Measurements from ENCODE around the gene TRPM3. TPM values are rescaled to one million over a fixed set of nuclear protein-coding genes. Genes with fewer than 3 reads are reported as not detected.

Gene TRPM3
- total and polyA plus RNA-seq, 9 of the 15 experiments (the other 6 are each of a cell fraction or from before 2014, with no cell fraction given): 0.04 TPM; not detected in 8

DNA sequence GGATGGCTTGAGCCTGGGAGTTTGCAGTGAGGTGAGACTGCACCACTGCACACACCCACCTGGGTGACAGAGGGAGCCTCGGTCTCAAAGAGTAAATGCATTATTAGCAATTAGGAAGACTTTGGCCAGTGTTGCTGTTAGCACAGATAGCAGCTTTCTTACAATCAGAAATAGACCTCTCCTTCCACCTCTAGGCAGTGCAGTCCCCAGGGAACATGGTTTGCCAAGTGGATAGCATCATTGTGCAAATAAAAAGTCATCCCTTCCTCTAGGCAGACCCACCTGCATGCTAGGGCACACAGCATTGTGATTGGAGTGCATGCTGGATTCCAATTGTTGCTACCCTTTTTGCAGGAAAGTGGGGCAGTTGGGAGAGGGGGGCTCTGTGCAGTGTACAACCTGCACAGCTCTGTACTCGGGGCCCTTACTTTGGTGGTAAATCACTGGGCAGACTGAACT is 629.1 kb downstream of the TRPM3 start:
- no peaks in the 10 kb centered on the region for H3K9me1 ChIP-seq (ENCODE audit: control insufficient read depth, insufficient read depth, low read length)
- WGBS (ENCODE audit: insufficient coverage, low coverage, missing lambda C conversion rate): 24% methylated on average over 2 of the region's 2 CpGs
- CTCF ChIA-PET (ENCODE audit: low intra/inter-chr PET ratio): no interaction called here
- in situ Hi-C loops (cut with MboI) (no loop called here), intact Hi-C loops (cut with micrococcal nuclease) (no loop called here)
- no peaks in the 10 kb centered on the region for H3K79me2 ChIP-seq (ENCODE audit: control insufficient read depth, insufficient read depth, low read length)
- no peak overlapping the region for H3K4me3 ChIP-seq
- H3K27ac ChIP-seq (ENCODE audit: extremely low read depth, low read depth, low read length): no peak overlapping the region
- no peaks in the 10 kb centered on the region for H3K36me3 ChIP-seq (ENCODE audit: control insufficient read depth, insufficient read depth, low read length)
- H3K27me3 ChIP-seq (ENCODE audit: control insufficient read depth in 2 of 2, insufficient read depth in 2 of 2, low read length in 2 of 2): no peaks in the 10 kb centered on the region
- H3K9me3 ChIP-seq (replicated peaks; ENCODE audit: control insufficient read depth, insufficient read depth, low read depth, low read length): no peaks in the 10 kb centered on the region
- TF ChIP-seq PHTF2 (CRISPR knock-in tag; IDR thresholded peaks at IDR 0.05): no peak
- no peak for TF ChIP-seq SPI1 (IDR thresholded peaks at IDR 0.05; ENCODE audit: borderline replicate concordance, low read depth, low read length)
- TF ChIP-seq BDP1 (IDR thresholded peaks at IDR 0.05; ENCODE audit: insufficient read depth, insufficient read length): no peak
- TF ChIP-seq ARID2 (IDR thresholded peaks at IDR 0.05): no peak
- no peak for TF ChIP-seq EP300 (IDR thresholded peaks at IDR 0.05; ENCODE audit: low read length)
- TF ChIP-seq, protein P1, sequence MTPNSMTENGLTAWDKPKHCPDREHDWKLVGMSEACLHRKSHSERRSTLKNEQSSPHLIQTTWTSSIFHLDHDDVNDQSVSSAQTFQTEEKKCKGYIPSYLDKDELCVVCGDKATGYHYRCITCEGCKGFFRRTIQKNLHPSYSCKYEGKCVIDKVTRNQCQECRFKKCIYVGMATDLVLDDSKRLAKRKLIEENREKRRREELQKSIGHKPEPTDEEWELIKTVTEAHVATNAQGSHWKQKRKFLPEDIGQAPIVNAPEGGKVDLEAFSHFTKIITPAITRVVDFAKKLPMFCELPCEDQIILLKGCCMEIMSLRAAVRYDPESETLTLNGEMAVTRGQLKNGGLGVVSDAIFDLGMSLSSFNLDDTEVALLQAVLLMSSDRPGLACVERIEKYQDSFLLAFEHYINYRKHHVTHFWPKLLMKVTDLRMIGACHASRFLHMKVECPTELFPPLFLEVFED (CRISPR knock-in tag; conservative IDR thresholded peaks at IDR 0.05): no peak
- TF ChIP-seq NR4A1 (CRISPR knock-in tag; IDR thresholded peaks at IDR 0.05): no peak
- no peak for TF ChIP-seq NR4A1 (tag; IDR thresholded peaks at IDR 0.05)
- TF ChIP-seq CBFB (CRISPR knock-in tag; IDR thresholded peaks at IDR 0.05): no peak
- no peak for TF ChIP-seq BRCA1 (IDR thresholded peaks at IDR 0.05)
- no peak for TF ChIP-seq BRCA1 (CRISPR knock-in tag; IDR thresholded peaks at IDR 0.05)
- no peak for TF ChIP-seq ZNF212 (CRISPR knock-in tag; IDR thresholded peaks at IDR 0.05)
- no peak for TF ChIP-seq STAG1 (CRISPR knock-in tag; IDR thresholded peaks at IDR 0.05; ENCODE audit: borderline replicate concordance)
- TF ChIP-seq, protein P2, sequence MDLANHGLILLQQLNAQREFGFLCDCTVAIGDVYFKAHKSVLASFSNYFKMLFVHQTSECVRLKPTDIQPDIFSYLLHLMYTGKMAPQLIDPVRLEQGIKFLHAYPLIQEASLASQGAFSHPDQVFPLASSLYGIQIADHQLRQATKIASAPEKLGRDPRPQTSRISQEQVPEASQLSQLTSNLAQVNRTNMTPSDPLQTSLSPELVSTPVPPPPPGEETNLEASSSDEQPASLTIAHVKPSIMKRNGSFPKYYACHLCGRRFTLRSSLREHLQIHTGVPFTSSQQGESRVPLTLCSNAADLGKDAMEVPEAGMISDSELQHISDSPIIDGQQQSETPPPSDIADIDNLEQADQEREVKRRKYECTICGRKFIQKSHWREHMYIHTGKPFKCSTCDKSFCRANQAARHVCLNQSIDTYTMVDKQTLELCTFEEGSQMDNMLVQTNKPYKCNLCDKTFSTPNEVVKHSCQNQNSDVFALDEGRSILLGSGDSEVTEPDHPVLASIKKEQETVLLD (IDR thresholded peaks at IDR 0.05): no peak
- TF ChIP-seq XRCC3 (IDR thresholded peaks at IDR 0.05): no peak
- no peak for TF ChIP-seq ZNF197 (CRISPR knock-in tag; IDR thresholded peaks at IDR 0.05; ENCODE audit: low read depth)
- no peak for TF ChIP-seq HCFC1 (IDR thresholded peaks at IDR 0.05; ENCODE audit: low read depth, low read length)
- no peak for TF ChIP-seq TAF1 (IDR thresholded peaks at IDR 0.05; ENCODE audit: control insufficient read depth, extremely low read depth, insufficient read depth, low read length, severe bottlenecking)
- TF ChIP-seq, protein P3, sequence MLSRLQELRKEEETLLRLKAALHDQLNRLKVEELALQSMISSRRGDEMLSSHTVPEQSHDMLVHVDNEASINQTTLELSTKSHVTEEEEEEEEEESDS (CRISPR knock-in tag; IDR thresholded peaks at IDR 0.05): no peak
- no peak for TF ChIP-seq PYGO2 (tag; IDR thresholded peaks at IDR 0.05)
- TF ChIP-seq ZNF586 (CRISPR knock-in tag; conservative IDR thresholded peaks at IDR 0.05): no peak
- no peak for TF ChIP-seq THRAP3 (IDR thresholded peaks at IDR 0.05; ENCODE audit: borderline replicate concordance)
- no peak overlapping the region for H2AFZ ChIP-seq (ENCODE audit: low read depth, low read length)
- peaks cover 0 to 7% of the 10 kb centered on the region in 2 experiments; a peak in 3 of 5 replicates for H3K4me1 ChIP-seq (replicated peaks in 1 of 2; ENCODE audit: control insufficient read depth in 2 of 2, insufficient read depth in 2 of 2, low read length in 2 of 2)
- no peak for DNase-seq (ENCODE audit: extremely low read depth in 1 of 4, low spot score in 3 of 4)
- POLR2A ChIA-PET: interaction anchor here (0.8 to 1.2 kb wide), 2 partner anchors 9 to 12 kb away, joined by 3 read pairs; no protein-coding TSS in a partner anchor
- no peaks in the 10 kb centered on the region for H4K20me1 ChIP-seq (replicated peaks; ENCODE audit: control insufficient read depth, insufficient read depth, low read length)
- H3K9ac ChIP-seq (ENCODE audit: insufficient read depth in 1 of 2, low read depth in 2 of 2, low read length in 2 of 2): no peak overlapping the region; a peak in 1 of 4 replicates
- H3K4me2 ChIP-seq (ENCODE audit: insufficient read depth, low read length): no peak overlapping the region
- no peak for ATAC-seq
- BruUV-seq (replicated peaks): no TSS peak
- no peak for FAIRE-seq

All from K562 (cell line).